22Rv1 (cell line): ENCODE data around the gene GALNT16.

Experiments used
- ZFX ChIP-seq: fragments of 450-650 bp; IDR thresholded peaks from 2 replicates; pipeline ENCODE4 v1.6.1; 2017; ENCODE audit warnings: antibody characterized with exemption, borderline replicate concordance
- TF ChIP-seq, protein P1 (sequence below): fragments of 450-650 bp; IDR thresholded peaks from 2 replicates; pipeline ENCODE4 v1.5.1; 2017; ENCODE audit warnings: mild to moderate bottlenecking

DNA sequence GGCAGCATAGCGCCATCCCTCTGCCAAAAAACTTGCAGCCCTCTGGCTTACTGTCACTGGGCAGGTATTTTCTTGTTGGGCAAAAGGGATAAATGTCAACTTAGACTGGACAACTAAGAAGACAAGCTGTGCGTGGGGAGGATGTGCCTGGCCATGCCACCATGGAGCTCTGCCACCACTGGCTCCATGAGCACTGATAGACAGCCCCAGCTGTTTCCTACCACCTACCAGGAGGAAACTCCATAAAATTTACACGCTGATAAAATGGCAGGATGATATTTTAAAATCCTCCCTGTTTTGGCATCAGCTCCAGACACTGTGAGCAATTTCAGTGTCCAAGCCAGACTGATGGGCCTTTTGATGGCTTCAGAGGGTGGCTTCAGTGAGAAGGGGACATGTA lies 7.1 kb upstream of the GALNT16 start:
- TF ChIP-seq, protein P1, sequence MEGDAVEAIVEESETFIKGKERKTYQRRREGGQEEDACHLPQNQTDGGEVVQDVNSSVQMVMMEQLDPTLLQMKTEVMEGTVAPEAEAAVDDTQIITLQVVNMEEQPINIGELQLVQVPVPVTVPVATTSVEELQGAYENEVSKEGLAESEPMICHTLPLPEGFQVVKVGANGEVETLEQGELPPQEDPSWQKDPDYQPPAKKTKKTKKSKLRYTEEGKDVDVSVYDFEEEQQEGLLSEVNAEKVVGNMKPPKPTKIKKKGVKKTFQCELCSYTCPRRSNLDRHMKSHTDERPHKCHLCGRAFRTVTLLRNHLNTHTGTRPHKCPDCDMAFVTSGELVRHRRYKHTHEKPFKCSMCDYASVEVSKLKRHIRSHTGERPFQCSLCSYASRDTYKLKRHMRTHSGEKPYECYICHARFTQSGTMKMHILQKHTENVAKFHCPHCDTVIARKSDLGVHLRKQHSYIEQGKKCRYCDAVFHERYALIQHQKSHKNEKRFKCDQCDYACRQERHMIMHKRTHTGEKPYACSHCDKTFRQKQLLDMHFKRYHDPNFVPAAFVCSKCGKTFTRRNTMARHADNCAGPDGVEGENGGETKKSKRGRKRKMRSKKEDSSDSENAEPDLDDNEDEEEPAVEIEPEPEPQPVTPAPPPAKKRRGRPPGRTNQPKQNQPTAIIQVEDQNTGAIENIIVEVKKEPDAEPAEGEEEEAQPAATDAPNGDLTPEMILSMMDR: no peak
- no peak for TF ChIP-seq ZFX
